Esophagus squamous epithelium (tissue), 5 donors: ENCODE results near the gene COX20. TPM values are rescaled to one million over a fixed set of nuclear protein-coding genes. Genes with fewer than 3 reads are reported as not detected.

Experiments used
- DNase-seq: peaks from one replicate; lab custom pipeline; 2025; lab: John Stamatoyannopoulos, UW
- H3K27ac ChIP-seq, 4 donors: fragments of 200-600 bp; sonication (generic); one replicate each; pipeline ENCODE4 v1.5.1; 2016 to 2019; ENCODE audit warnings: mild to moderate bottlenecking in 1 of 4
- H3K27me3 ChIP-seq, 4 donors: fragments of 200-600 bp; sonication (generic); 1 replicate in 3 of 4; 2 replicates in 1 of 4; pipeline versions ENCODE4 v1.5.1 to v1.6.0; 2017 to 2021; ENCODE audit warnings: antibody characterized with exemption in 1 of 4
- H3K36me3 ChIP-seq, 3 donors: fragments of 200-600 bp; sonication (generic); one replicate each; pipeline ENCODE4 v1.5.1; 2016 to 2019
- H3K4me1 ChIP-seq, 3 donors: fragments of 200-600 bp; sonication (generic); one replicate each; pipeline ENCODE4 v1.5.1; 2017 to 2019
- H3K4me3 ChIP-seq, 4 donors: fragments of 200-600 bp; sonication (generic); 1 replicate in 3 of 4; 2 replicates in 1 of 4; pipeline ENCODE4 v1.5.1; 2016 to 2019; ENCODE audit warnings: mild to moderate bottlenecking in 2 of 4, moderate library complexity in 1 of 4
- H3K9me3 ChIP-seq, 3 donors: fragments of 200-600 bp; sonication (generic); one replicate each; pipeline ENCODE4 v1.5.1; 2016 to 2019
- POLR2A ChIP-seq, 4 donors: fragments of 450-650 bp; IDR thresholded peaks; one replicate each; pipeline ENCODE4 v1.6.1; 2017; ENCODE audit warnings: antibody characterized with exemption in 4 of 4, mild to moderate bottlenecking in 4 of 4, moderate library complexity in 3 of 4
- WGBS, 2 donors: methylation state at CpG; one replicate each; pipeline ENCODE4 v1.1.5; 2018; 5-methylcytosine and 5-hydroxymethylcytosine counted together
- intact Hi-C: fragments of 100-400 bp; cut with DNase I; formaldehyde crosslinking; loops from one replicate; pipeline ENCODE4 v1.15.0; 2022
- total RNA-seq, 4 donors: library from RNA; depleted of rRNA; stranded (reverse); fragments of >200 nt; gene quantifications; one replicate each; pipeline ENCODE4 v1.1.0, GENCODE V29; 2016
- TF ChIP-seq, protein P1 (sequence below), 6 experiments: fragments of 450-650 bp in 4 of 6; fragments of 200-600 bp in 2 of 6; sonication (generic) in 2 of 6; IDR thresholded peaks; one replicate each; pipeline ENCODE4 v1.5.1; 2016 to 2019; ENCODE audit warnings: antibody characterized with exemption in 6 of 6, mild to moderate bottlenecking in 4 of 6, moderate library complexity in 4 of 6
- donor health status: DM: yes; HTN: yes; CAD: no.

COX20 gene
- total RNA-seq, 4 donors from 2014 or later = 19.2 to 48.4 (median 37.0) TPM

DNA sequence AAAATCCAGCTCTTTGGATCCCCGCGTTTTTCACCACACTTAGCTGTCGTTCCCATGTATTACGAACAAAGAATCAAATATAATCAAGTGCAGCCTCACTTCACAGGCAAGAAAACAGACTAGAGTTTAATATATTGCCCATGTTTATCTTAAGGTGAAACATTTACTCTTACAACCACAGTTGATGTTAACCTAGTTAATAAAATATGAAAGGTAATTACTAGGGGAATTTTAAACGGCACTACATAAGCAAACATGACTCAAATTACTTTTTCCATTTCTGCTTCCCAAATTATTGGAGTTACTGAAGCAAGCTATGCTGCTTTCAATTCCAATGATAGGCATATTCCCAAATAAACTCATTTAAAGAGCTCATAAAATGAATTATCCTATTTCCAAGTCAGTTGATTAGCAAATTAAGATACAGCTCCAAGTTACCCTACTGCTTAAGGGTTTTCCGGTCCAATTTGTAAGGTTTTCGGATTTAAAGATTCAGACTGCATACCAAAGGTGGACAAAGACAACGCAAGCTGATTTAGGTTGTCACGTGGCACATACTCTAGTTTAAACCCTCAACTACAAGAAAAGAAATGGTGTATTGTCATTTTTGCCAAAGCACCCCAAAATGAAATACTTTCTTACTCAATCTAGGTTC lies 5.9 kb downstream of the COX20 start:
- no peak for TF ChIP-seq POLR2A (IDR thresholded peaks at IDR 0.05)
- TF ChIP-seq, protein P1, sequence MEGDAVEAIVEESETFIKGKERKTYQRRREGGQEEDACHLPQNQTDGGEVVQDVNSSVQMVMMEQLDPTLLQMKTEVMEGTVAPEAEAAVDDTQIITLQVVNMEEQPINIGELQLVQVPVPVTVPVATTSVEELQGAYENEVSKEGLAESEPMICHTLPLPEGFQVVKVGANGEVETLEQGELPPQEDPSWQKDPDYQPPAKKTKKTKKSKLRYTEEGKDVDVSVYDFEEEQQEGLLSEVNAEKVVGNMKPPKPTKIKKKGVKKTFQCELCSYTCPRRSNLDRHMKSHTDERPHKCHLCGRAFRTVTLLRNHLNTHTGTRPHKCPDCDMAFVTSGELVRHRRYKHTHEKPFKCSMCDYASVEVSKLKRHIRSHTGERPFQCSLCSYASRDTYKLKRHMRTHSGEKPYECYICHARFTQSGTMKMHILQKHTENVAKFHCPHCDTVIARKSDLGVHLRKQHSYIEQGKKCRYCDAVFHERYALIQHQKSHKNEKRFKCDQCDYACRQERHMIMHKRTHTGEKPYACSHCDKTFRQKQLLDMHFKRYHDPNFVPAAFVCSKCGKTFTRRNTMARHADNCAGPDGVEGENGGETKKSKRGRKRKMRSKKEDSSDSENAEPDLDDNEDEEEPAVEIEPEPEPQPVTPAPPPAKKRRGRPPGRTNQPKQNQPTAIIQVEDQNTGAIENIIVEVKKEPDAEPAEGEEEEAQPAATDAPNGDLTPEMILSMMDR (IDR thresholded peaks at IDR 0.05) = no peak
- Histone ChIP-seq H3K4me3 (no peak overlapping the region), H3K36me3 (peaks cover under 1 to 78% (median 15%) of the 10 kb centered on the region in 3 donors), H3K4me1 (peaks cover 7 to 72% (median 8%) of the 10 kb centered on the region in 3 donors), H3K27ac (peak overlapping the region in 3 of 4 donors; percentile 31 to 54 (median 38)), H3K9me3 (no peaks in the 10 kb centered on the region), H3K27me3 (no peaks in the 10 kb centered on the region)
- intact Hi-C loops = no loop called here
- 79% methylated on average over 9 of the region's 9 CpGs for WGBS, 2 donors
- no peak for DNase-seq

GRCh38 chr1:244843148-244843978 lies 7.9 kb downstream of the COX20 start:
- 58 to 60% methylated on average over 6 of the region's 6 CpGs for WGBS, 2 donors
- Histone ChIP-seq H3K9me3 (no peaks in the 10 kb centered on the region), H3K4me3 (no peak overlapping the region), H3K36me3 (peaks cover 5 to 98% (median 15%) of the 10 kb centered on the region in 3 donors), H3K27ac (no peak overlapping the region), H3K4me1 (peaks cover 0 to 52% (median 3%) of the 10 kb centered on the region in 3 donors), H3K27me3 (no peaks in the 10 kb centered on the region)
- intact Hi-C loops = no loop called here
- no peak for DNase-seq
- TF ChIP-seq POLR2A (IDR thresholded peaks at IDR 0.05) = no peak
- TF ChIP-seq, protein P1 (IDR thresholded peaks at IDR 0.05) = no peak

DNA sequence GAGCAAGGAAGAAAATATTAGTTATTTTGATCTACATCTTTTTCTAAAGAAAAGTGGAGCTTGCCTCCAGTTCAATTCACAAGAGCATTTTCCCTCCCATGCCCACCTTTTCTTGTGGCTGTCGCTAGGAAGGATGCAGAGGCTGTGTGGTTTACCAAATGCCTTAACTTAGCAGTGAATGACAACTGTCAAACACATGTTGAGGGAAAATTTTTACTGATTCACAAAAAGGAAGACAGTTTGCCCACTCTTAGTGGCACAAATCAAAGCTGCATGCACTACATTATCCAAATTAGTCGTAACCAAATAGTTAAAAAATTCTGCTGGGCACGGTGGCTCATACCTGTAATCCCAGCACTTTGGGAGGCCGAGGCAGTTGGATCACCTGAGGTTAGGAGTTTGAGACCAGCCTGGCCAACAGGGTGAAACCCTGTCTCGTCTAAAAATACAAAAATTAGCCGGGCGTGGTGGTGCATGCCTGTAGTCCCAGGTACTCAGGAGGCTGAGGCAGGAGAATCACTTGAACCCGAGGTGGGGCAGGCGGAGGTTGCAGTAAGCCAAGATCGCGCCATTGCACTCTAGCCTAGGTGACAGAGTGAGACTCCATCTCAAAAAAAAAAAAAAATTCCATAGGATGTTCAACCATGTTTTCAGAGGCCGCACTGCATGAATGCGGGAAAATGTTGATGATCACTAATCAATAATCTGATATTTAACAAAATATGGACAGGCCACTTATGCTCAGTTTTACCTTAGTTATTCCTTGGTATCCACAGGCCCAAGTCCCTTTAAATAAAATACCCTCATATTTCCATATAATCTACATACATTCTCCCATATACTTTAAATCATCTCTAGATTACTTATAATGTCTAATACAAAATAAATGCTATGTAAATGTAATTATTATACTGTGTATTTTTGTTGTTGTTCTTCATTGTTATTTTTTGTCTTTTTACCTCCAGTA lies 9.0 kb downstream of the COX20 start:
- DNase-seq = no peak
- H3K36me3 ChIP-seq = peaks cover 5 to 100% (median 15%) of the 10 kb centered on the region in 3 donors
- no peak overlapping the region for H3K27ac ChIP-seq
- WGBS, 2 donors = 78 to 83% methylated on average over 12 to 13 of the region's 13 CpGs
- intact Hi-C loops = no loop called here
- H3K4me1 ChIP-seq = peaks cover 0 to 41% (median 3%) of the 10 kb centered on the region in 3 donors
- TF ChIP-seq, protein P1 (IDR thresholded peaks at IDR 0.05) = no peak
- no peak for TF ChIP-seq POLR2A (IDR thresholded peaks at IDR 0.05)
- H3K9me3 ChIP-seq = no peaks in the 10 kb centered on the region
- no peaks in the 10 kb centered on the region for H3K27me3 ChIP-seq
- H3K4me3 ChIP-seq = no peak overlapping the region

GRCh38 chr1:244846653-244847052 lies 11.2 kb downstream of the COX20 start:
- TF ChIP-seq, protein P1 (IDR thresholded peaks at IDR 0.05) = no peak
- Histone ChIP-seq H3K27ac (no peak overlapping the region), H3K9me3 (no peaks in the 10 kb centered on the region), H3K4me3 (no peak overlapping the region), H3K27me3 (no peaks in the 10 kb centered on the region), H3K4me1 (peaks cover 0 to 19% (median 0%) of the 10 kb centered on the region in 3 donors), H3K36me3 (peaks cover 5 to 100% (median 14%) of the 10 kb centered on the region in 3 donors)
- DNase-seq = no peak
- intact Hi-C loops = no loop called here
- WGBS, 2 donors = 92 to 94% methylated on average over 6 of the region's 6 CpGs
